ENCODE data around the gene PHC1.

GRCh38 chr12:8950221-8950527 is 35.9 kb downstream of the PHC1 start:
- TF ChIP-seq POLR2AphosphoS5 (IDR thresholded peaks at IDR 0.05; ENCODE audit: low read depth, low read length) (no peak), POLR2A (IDR thresholded peaks at IDR 0.05; ENCODE audit: low read depth, low read length) (no peak)
